Measurements from ENCODE around the gene INS. TPM values are rescaled to one million over a fixed set of nuclear protein-coding genes. Genes with fewer than 3 reads are reported as not detected.

The INS gene
- total and polyA plus RNA-seq, 3 donors from 2014 or later = not detected

GRCh38 chr11:2204361-2205213 is 43.6 kb upstream of the INS start:
- H3K4me3 ChIP-seq = no peak overlapping the region
- no peak overlapping the region for H3K27ac ChIP-seq
- no peaks in the 10 kb centered on the region for H3K36me3 ChIP-seq (ENCODE audit: low read depth, missing control alignments)
- intact Hi-C loops (cut with DNase I; ENCODE audit: low total_unique reads) = no loop called here
- TF ChIP-seq CTCF (IDR thresholded peaks at IDR 0.05) (no peak), POLR2A (IDR thresholded peaks at IDR 0.05) (no peak)
- no peaks in the 10 kb centered on the region for H3K9me3 ChIP-seq
- no peaks in the 10 kb centered on the region for H3K4me1 ChIP-seq
- DNase-seq = no peak
- 83 to 90% methylated on average over 9 to 21 of the region's 21 CpGs for WGBS, 2 donors
- no peaks in the 10 kb centered on the region for H3K27me3 ChIP-seq

GRCh38 chr11:2203440-2204259 is 42.6 kb upstream of the INS start:
- 91 to 100% methylated on average over 1 to 23 of the region's 23 CpGs for WGBS, 2 donors
- intact Hi-C loops (cut with DNase I; ENCODE audit: low total_unique reads) = no loop called here
- Histone ChIP-seq H3K27ac (no peak overlapping the region), H3K27me3 (no peaks in the 10 kb centered on the region), H3K9me3 (no peaks in the 10 kb centered on the region), H3K36me3 (ENCODE audit: low read depth, missing control alignments) (no peaks in the 10 kb centered on the region), H3K4me1 (no peaks in the 10 kb centered on the region), H3K4me3 (no peak overlapping the region)
- TF ChIP-seq CTCF (IDR thresholded peaks at IDR 0.05) = no peak
- TF ChIP-seq POLR2A (IDR thresholded peaks at IDR 0.05) = no peak
- no peak for DNase-seq

GRCh38 chr11:2202900-2203439 is 42.0 kb upstream of the INS start:
- 95 to 97% methylated on average over 9 to 10 of the region's 10 CpGs for WGBS, 2 donors
- TF ChIP-seq POLR2A (IDR thresholded peaks at IDR 0.05) = no peak
- no peak for TF ChIP-seq CTCF (IDR thresholded peaks at IDR 0.05)

GRCh38 chr11:2202071-2202899 is 41.3 kb upstream of the INS start:
- intact Hi-C loops (cut with DNase I; ENCODE audit: low total_unique reads) = no loop called here
- H3K27ac ChIP-seq = no peak overlapping the region
- no peaks in the 10 kb centered on the region for H3K27me3 ChIP-seq
- no peaks in the 10 kb centered on the region for H3K9me3 ChIP-seq
- H3K36me3 ChIP-seq (ENCODE audit: low read depth, missing control alignments) = no peaks in the 10 kb centered on the region
- H3K4me1 ChIP-seq = no peaks in the 10 kb centered on the region
- DNase-seq = no peak
- 79 to 88% methylated on average over 13 to 29 of the region's 29 CpGs for WGBS, 2 donors
- H3K4me3 ChIP-seq = no peak overlapping the region
- TF ChIP-seq POLR2A (IDR thresholded peaks at IDR 0.05) (no peak), CTCF (IDR thresholded peaks at IDR 0.05) (no peak)

More at GRCh38 chr11:2202900-2203439, 42.0 kb upstream of the INS start:
- no peak for DNase-seq
- intact Hi-C loops (cut with DNase I; ENCODE audit: low total_unique reads) = no loop called here
- Histone ChIP-seq H3K4me1 (no peaks in the 10 kb centered on the region), H3K9me3 (no peaks in the 10 kb centered on the region), H3K27ac (no peak overlapping the region), H3K4me3 (no peak overlapping the region), H3K36me3 (ENCODE audit: low read depth, missing control alignments) (no peaks in the 10 kb centered on the region), H3K27me3 (no peaks in the 10 kb centered on the region)
